Raji (cell line): ENCODE data around the gene HMG20B.

Experiments
- POLR2A ChIP-seq: IDR thresholded peaks from 2 replicates; pipeline ENCODE4 v1.6.1; 2011; ENCODE audit warnings: low read depth, low read length, control low read depth; ENCODE audit not compliant: insufficient read depth

Gene HMG20B

DNA sequence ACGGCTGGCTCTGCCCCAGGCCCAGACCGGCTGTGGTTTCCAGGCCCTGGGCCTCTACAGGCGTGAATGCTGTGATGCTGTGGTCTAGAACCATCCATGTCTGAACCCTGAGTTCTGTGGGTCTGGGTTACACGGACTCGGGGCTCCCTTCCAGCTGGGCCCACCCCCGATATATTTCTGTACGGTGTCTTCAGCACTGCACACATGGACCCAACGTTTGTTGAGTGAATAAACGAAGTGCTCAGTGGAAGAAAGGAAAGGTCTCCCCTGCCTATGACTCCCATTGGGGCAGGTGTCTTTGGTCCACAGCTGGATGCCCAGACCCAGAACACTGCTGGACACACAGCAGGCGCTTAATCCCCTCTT, 27.1 kb upstream of the HMG20B start:
- TF ChIP-seq POLR2A, result no peak

DNA sequence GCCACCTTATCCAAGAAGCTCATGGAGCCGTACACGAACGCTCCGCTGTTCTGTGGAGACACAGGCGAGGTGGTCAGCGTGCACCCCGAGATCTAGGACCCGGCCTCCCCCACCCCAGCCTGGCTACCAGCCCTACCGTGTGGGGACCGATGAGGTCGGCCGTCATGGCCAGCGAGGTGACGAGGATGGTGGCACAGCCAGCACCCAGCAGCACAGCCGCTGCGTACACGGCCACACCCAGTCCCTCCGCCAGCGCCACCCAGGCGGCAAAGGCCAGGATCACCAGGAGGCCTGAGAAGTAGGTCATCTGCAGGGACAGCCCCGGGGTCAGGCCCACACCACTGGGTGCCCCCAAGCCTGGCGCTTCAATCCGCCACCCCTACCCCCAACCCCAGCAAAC, 26.6 kb upstream of the HMG20B start:
- TF ChIP-seq POLR2A, result no peak

DNA sequence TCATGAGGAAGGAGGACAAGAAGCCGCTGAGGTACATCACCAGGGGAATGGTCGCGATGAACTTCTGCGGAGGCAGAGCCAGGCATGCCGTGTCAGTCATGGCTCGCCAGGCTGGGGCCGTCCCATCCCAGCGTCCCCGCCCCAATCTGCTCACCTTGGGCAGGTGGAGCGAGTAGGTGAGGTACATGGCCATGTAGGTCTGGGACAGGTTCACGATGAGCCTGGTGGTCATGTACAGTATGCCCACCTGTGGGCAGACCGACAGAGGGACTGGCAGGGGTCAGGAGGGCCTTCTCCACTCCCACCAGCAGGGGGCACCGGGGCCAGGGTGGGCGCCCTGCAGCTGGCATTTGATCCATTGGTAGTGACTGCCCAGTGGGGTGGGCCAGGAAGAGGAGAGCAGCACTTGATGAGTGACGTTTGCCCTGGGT, 25.4 kb upstream of the HMG20B start:
- no peak for TF ChIP-seq POLR2A

DNA sequence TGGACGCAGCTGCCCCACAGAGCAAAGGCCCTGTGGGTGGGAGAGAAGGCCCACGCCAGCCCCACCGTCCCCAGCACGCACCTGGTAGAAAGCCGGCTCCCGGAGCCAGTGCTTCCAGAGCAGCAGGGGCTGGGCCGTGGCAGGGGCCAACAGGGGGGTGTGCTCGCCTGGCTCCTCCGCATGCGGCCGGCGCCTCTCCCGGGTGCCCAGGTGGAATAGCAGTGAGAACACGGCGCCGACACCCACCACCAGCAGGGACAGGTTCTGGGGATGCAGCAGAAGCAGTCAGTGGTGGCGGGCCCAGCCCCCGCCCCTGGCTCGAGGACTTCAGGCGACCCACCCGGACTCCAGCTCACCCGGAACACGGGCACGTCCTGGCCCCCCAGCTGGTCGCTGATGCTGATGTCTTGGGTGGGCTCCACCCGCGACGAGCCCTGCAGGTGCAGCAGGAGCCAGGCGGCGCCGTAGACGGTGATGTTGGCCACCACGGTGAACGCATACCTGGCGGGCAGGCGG, 24.9 kb upstream of the HMG20B start:
- no peak for TF ChIP-seq POLR2A

DNA sequence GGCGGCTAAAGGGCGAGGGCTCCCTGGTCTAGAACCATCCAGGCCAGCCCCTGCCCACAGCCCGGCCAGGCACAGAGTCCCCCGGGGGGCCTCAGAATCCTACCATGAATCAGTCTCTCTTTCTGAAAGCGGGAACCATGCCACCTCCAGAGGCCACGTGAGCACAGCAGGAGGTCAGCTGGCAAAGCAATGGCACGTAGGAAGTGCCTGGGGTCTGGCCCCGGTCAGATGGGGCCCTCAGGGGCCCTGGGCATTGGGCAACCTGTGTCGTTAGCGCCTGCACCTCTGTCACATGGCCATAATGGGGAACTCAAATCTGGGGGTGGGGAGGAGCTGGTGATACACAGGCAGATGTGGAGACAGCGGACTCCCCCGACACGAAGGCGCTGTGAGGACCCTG, 24.1 kb upstream of the HMG20B start:
- TF ChIP-seq POLR2A, result no peak

DNA sequence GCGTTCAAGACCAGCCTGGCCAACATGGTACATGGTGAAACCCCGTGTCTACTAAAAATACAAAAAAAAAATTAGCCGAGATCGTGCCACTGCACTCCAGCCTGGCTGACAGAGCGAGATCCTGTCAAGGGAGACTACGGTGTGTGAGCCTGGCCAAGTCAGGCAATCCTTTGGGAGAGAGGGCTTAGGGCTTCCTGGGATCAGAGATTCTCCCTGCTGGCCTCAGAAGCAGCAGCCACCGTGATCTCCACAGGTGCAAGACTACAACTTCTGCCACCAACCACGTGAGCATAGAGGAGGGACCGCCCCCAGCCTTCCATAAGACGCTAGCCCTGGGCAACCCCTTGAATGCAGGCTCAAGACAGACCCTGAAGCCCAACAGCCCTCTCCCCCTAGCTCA, 22.9 kb upstream of the HMG20B start:
- no peak for TF ChIP-seq POLR2A

DNA sequence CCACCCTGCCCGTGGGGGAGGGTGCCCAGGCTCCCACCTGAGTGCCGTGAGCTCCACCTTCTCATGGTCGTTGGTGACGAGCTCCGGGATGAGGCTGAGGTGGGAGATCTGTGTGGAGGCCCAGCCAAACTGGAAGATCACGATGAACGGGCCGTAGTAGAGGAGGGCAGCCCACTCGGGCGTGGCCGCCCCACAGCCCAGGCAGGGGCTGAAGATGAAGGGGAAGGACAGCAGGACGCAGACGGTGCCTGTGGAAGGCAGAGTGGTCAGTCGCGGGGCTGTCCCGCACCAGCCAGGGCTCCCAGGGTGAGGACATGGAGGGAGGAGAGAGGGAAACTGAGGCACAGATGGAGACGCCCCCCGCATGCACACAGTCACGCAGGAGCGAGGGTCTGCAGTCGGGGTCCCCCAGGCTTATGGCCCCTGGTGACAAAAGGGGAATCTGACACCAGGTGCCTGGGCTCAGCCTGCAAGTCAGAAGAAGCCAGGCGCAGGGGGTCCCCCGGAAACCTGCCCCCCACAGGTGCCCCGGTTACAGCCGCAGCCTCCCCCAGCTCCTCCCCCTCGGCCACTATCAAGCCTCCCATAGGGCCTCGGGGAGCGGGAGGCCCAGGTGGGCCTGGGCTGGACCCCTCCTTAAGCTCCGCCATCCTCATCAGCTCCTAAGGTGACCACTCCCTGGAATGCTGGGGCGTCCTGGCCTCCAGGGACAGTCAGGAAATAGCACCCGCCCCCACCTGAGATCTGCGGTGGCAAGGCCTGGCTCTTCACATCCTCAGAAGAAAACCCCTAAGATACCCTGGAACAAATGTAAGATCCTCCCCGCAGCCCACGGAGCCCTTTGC, 21.6 kb upstream of the HMG20B start:
- TF ChIP-seq POLR2A, result no peak

DNA sequence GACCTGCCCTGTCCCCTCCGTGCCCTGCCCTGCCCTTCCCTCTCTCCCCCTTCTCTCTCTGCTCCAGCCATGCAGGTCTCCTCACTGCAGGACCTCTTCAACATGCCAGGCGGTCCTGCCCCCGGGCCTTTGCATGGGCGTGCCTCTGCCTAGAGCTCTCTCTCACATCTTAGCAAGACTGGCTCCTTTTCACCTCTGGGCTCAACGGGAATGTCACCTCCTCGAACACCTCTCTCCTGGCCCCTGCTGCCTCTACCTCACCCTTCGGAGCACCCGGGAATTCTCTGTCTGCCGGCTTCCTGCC, 21.0 kb upstream of the HMG20B start:
- no peak for TF ChIP-seq POLR2A

DNA sequence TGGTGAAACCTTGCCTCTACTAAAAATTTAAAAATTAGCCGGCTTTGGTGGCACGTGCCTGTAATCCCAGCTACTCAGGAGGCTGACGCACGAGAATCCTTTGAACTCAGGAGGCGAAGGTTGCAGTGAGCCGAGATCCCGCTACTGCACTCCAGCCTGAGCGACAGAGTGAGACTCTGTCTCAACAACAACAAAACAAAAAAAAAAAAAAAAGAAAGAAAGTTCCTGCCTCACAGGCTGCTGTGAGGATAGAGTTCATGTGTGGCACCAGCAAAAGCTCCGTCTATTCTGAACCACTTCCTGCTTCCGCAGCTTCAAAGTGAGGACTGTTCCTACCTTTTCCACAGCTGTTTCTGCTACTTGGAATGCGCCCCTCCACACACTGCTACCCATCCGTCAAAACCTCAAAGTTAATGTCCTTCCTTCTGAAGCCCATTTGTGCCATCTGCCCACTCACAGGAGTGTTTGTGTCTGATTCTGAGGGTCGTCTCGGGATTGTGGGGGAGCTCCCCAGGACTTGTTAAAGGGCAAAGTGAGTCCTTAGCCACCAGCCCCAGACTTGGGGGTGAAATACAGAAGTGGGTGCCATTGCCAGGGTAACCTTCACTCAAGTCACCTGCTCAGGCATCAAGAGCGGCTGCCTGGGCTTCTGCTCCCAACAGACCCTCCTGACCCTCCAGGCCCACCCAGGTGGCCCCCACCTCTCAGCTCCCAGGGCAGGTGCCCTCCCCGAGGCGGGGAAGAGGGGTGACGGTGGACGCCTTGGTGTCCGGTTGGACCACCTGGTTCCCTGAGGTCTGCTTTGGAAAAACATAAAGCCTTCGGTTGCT, 18.3 kb upstream of the HMG20B start:
- TF ChIP-seq POLR2A, result no peak

DNA sequence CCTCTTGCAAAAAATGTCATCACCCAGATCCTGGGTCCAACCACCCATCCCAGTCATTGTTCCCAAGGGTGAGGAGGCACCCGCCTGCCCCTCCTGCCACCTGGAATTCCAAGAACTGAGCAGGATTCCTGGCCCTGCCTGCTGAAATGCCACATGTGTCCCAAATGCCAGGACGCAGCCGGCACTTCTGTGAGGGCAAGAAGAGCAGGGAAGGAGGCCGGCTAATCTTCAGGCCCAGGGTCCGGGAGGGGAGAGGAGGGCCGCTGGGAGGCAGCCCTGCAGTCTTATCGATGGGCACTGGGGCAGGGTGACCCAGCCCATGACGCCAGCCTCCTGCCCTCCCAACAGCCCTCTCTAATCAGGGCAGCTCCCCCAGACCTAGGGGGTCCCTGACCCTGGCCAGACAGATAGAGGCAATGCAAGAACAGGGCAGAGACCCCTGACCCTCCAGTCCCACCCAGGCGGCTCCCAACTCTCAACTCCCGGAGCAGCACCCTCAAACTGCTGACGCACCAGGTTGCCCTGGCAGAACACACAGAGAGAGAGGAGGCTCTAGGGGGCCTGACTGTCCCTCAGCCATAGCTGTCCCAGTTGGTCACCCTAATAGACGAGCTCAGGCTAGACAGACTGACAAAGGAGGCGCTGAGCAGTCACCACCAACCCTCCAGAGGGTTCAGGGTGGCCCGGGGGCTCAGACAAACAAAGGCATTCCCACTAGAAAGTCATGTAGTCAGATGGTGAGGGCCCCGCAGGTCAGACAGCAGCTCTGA, 16.9 kb upstream of the HMG20B start:
- TF ChIP-seq POLR2A, result no peak

DNA sequence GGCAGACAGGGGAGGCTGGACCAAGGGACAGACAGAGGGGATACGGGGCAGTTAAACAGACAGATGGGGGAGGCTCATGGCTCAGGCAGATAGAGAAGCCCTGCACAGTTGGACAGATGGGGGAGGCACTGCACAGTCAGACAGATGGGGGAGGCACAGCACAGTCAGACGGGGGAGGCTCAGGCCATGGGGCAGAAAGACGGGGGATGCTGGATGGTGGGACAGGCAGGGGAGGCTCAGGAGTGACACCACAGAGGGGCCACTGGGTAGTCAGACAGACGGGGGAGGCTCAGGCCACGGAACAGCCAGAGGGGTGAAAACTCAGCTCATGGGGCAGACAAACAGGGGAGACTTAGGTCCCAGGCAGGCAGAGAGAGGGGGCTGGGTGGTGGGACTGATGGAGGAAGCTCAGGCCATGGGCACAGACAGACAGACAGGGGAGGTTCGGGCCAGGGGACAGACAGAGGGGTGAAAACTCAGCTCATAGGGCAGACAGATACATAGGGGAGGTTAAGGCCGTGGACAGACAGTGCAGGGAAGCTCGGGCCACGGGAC, 16.2 kb upstream of the HMG20B start:
- no peak for TF ChIP-seq POLR2A

DNA sequence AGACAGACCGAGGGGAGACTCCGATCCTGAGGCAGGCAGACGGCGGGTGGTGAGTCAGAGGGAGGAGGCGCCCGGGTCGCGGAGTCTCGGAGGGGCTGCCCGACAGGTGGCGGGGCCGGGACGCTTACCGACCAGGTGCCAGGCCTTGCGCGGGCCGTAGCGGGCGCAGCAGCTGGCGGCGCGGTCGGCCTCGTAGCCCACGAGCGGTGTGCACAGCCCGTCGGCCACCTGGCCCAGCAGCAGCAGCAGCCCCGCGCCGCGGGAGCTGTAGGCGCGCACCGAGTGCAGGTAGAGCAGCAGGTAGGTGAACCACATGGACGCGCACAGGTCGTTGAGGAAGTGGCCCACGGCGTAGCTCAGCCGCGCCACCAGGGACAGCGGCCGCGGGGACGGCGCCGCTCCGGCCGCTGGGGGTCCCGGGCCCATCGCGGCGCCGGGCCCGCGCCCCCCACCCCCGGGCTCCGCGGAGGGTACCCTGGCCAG, 15.7 kb upstream of the HMG20B start:
- no peak; the same call in 1 of the 2 replicates for TF ChIP-seq POLR2A

DNA sequence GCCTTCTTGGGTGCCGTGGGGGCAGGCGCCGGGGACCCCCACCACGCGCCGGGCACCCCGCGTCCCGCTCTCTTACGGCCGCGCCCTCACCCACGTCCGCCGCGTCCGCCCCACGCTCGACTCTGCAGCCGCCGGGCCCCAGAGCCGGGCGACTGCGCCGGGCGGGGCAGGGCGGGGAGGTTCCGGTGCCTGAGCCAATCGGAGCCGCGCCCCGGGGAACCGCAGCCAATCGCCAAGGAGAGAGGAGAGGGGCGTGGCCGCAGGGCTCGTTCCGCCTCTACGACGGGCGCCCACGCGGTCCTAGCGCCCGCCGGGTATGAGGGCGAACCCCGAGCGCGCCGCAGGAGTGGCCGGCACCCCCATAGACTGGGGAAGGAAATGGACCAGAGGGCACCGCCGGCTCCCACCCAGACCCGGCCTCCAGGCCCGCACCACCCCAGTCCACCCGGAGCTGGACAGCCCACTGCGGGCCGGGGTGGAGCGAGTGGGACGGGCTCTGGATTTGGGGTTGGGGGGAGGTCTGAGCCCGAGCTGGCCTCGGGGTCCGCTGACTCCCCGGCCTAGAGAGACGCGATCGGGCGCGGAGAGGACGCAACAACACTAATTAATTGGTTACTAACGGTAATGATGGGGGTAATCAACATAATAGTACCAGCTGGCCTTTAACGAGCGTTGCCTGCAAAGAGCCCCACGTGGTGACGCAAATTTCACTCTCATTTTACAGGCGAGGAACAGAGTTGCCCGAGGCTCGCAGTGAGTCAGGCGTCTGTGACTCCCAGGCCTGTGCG, 15.1 kb upstream of the HMG20B start, which contains the start of gene MFSD12:
Gene MFSD12, minus strand, starts transcription at position 126 of the 788 bp plus-strand sequence. CDS start 183 bp downstream, outside the sequence.
- peak; percentile 67 for TF ChIP-seq POLR2A
